ENCODE measurements around the gene FSD1L.

- TF ChIP-seq CTCF (IDR thresholded peaks at IDR 0.05) (no peak), POLR2A (IDR thresholded peaks at IDR 0.05) (no peak)
Measured at GRCh38 chr9:105484226-105484625, 36.4 kb downstream of the FSD1L start.

Data from esophagus squamous epithelium (tissue), 4 donors.